Astrocyte (in vitro differentiated cells and primary cell): ENCODE results near the gene RANGAP1. TPM values are rescaled to one million over a fixed set of nuclear protein-coding genes. Genes with fewer than 3 reads are reported as not detected.

Experiments
- DNase-seq: peaks from one replicate; pipeline ENCODE4 v3.0.0-alpha.2; 2010; ENCODE audit warnings: low read depth
- FAIRE-seq: peaks from 2 replicates; lab custom pipeline; 2011; peaks lifted over from hg19 to GRCh38; lab: Jason Lieb, UNC
- H2AFZ ChIP-seq: 2 replicates; pipeline ENCODE4 v1.6.0; 2012; ENCODE audit warnings: low read depth, low read length, inconsistent platforms
- H3K27ac ChIP-seq: 2 replicates; pipeline ENCODE4 v1.5.1; 2011; ENCODE audit warnings: low read depth, low read length, inconsistent platforms
- H3K27me3 ChIP-seq: 2 replicates; pipeline ENCODE4 v1.6.0; 2011; ENCODE audit warnings: low read length, inconsistent platforms; ENCODE audit not compliant: insufficient read depth
- H3K36me3 ChIP-seq: 2 replicates; pipeline ENCODE4 v1.5.1; 2011; ENCODE audit warnings: low read length, inconsistent platforms; ENCODE audit not compliant: insufficient read depth
- H3K4me1 ChIP-seq: 2 replicates; pipeline ENCODE4 v1.5.1; 2011; ENCODE audit warnings: low read length, inconsistent platforms; ENCODE audit not compliant: insufficient read depth
- H3K4me2 ChIP-seq: 2 replicates; pipeline ENCODE4 v1.6.0; 2012; ENCODE audit warnings: low read length, inconsistent platforms
- H3K4me3 ChIP-seq: 2 replicates; pipeline ENCODE4 v1.5.1; 2011; ENCODE audit warnings: low read depth, mild to moderate bottlenecking, low read length, inconsistent platforms; ENCODE audit not compliant: insufficient read depth
- H3K79me2 ChIP-seq: 2 replicates; pipeline ENCODE4 v1.6.0; 2012; ENCODE audit warnings: mild to moderate bottlenecking, low read length, inconsistent platforms; ENCODE audit not compliant: insufficient read depth
- H3K9ac ChIP-seq: 2 replicates; pipeline ENCODE4 v1.6.0; 2012; ENCODE audit warnings: mild to moderate bottlenecking, low read length, inconsistent platforms
- H3K9me3 ChIP-seq: 2 replicates; pipeline ENCODE4 v1.5.1; 2012; ENCODE audit warnings: low read depth, mild to moderate bottlenecking, low read length, inconsistent platforms; ENCODE audit not compliant: insufficient read depth
- H4K20me1 ChIP-seq: 2 replicates; pipeline ENCODE4 v1.6.0; 2012; ENCODE audit warnings: low read length, inconsistent platforms; ENCODE audit not compliant: insufficient read depth
- H3K27ac Mint-ChIP-seq: one replicate; pipeline ENCODE4 v1.8.0; 2021; ENCODE audit warnings: mild to moderate bottlenecking, mixed read lengths; ENCODE audit not compliant: unreplicated experiment
- H3K27me3 Mint-ChIP-seq: one replicate; pipeline ENCODE4 v1.8.0; 2021; ENCODE audit warnings: low read depth, mixed read lengths; ENCODE audit not compliant: unreplicated experiment
- H3K36me3 Mint-ChIP-seq: one replicate; pipeline ENCODE4 v1.8.0; 2021; ENCODE audit warnings: low read depth, mixed read lengths; ENCODE audit not compliant: unreplicated experiment
- H3K4me1 Mint-ChIP-seq: one replicate; pipeline ENCODE4 v1.8.0; 2021; ENCODE audit warnings: low read depth, mixed read lengths; ENCODE audit not compliant: unreplicated experiment
- H3K4me3 Mint-ChIP-seq: one replicate; pipeline ENCODE4 v1.8.0; 2021; ENCODE audit warnings: mild to moderate bottlenecking, moderate library complexity, mixed read lengths; ENCODE audit not compliant: unreplicated experiment
- H3K9me3 Mint-ChIP-seq: one replicate; pipeline ENCODE4 v1.8.0; 2021; ENCODE audit warnings: mild to moderate bottlenecking, mixed read lengths; ENCODE audit not compliant: unreplicated experiment
- CTCF ChIP-seq: IDR thresholded peaks from 2 replicates; pipeline ENCODE4 v1.5.1; 2011; ENCODE audit warnings: low read depth, mild to moderate bottlenecking, inconsistent platforms, low read length, moderate library complexity; ENCODE audit not compliant: insufficient read depth
- EZH2 ChIP-seq: IDR thresholded peaks from 2 replicates; pipeline ENCODE4 v1.6.1; 2012; ENCODE audit warnings: mild to moderate bottlenecking, low read length, inconsistent platforms; ENCODE audit not compliant: insufficient read depth
- total RNA-seq: library from RNA; stranded (reverse); gene quantifications from 2 replicates; pipeline ENCODE4 v1.2.1, GENCODE V29; 2021

Gene RANGAP1
- total RNA-seq, 1 donor from 2014 or later = 77.8 TPM

- H3K27ac ChIP-seq = no peak overlapping the region
- peaks cover 2% of the 10 kb centered on the region for H3K36me3 ChIP-seq
- H4K20me1 ChIP-seq = peaks cover 6% of the 10 kb centered on the region
- no peaks in the 10 kb centered on the region for H3K27me3 ChIP-seq
- H3K4me1 ChIP-seq = no peaks in the 10 kb centered on the region
- Mint-ChIP-seq H3K4me1 (no peaks in the 10 kb centered on the region), H3K27ac (no peak overlapping the region), H3K4me3 (no peak overlapping the region), H3K36me3 (peaks cover 25% of the 10 kb centered on the region), H3K9me3 (no peaks in the 10 kb centered on the region), H3K27me3 (no peaks in the 10 kb centered on the region)
- DNase-seq (no peak), FAIRE-seq (no peak)
- H2AFZ ChIP-seq = no peak overlapping the region
- H3K9ac ChIP-seq = no peak overlapping the region
- TF ChIP-seq CTCF (no peak), EZH2 (no peak)
- H3K9me3 ChIP-seq = no peaks in the 10 kb centered on the region
- H3K4me3 ChIP-seq = no peak overlapping the region
- no peaks in the 10 kb centered on the region for H3K79me2 ChIP-seq
- H3K4me2 ChIP-seq = no peak overlapping the region
These were observed 59.0 kb downstream of the RANGAP1 start for GRCh38 chr22:41226723-41227655.

GRCh38 chr22:41223535-41223934, 62.5 kb downstream of the RANGAP1 start:
- Mint-ChIP-seq H3K27ac (no peak overlapping the region), H3K36me3 (peaks cover 23% of the 10 kb centered on the region)
- no peak for FAIRE-seq

More at GRCh38 chr22:41223535-41223934, 62.5 kb downstream of the RANGAP1 start:
- no peak for DNase-seq
- H3K27me3 ChIP-seq = no peaks in the 10 kb centered on the region
- Mint-ChIP-seq H3K27me3 (no peaks in the 10 kb centered on the region), H3K9me3 (no peaks in the 10 kb centered on the region), H3K4me3 (no peak overlapping the region), H3K4me1 (no peaks in the 10 kb centered on the region)
- no peaks in the 10 kb centered on the region for H3K9me3 ChIP-seq
- no peaks in the 10 kb centered on the region for H3K79me2 ChIP-seq
- H4K20me1 ChIP-seq = no peaks in the 10 kb centered on the region
- H3K4me3 ChIP-seq = no peak overlapping the region
- H3K4me2 ChIP-seq = no peak overlapping the region
- no peak overlapping the region for H2AFZ ChIP-seq
- H3K9ac ChIP-seq = no peak overlapping the region
- no peaks in the 10 kb centered on the region for H3K4me1 ChIP-seq
- H3K27ac ChIP-seq = no peak overlapping the region
- TF ChIP-seq EZH2 (no peak), CTCF (no peak)
- peaks cover 2% of the 10 kb centered on the region for H3K36me3 ChIP-seq
